GM18909 (cell line): Measurements from ENCODE around the gene ATP6V0A1.
"Not testable (repeated sequence)": the region's sequence is repeated elsewhere in the genome, so short reads cannot be mapped to it uniquely, and the experiment has no call there.

Source experiments
- ATAC-seq: cut with Tn5 transposase; IDR thresholded peaks from one replicate; pipeline ENCODE4 v1.9.1; 2021; ENCODE audit warnings: mild to moderate bottlenecking; ENCODE audit not compliant: unreplicated experiment, poor library complexity

ATP6V0A1 gene

DNA sequence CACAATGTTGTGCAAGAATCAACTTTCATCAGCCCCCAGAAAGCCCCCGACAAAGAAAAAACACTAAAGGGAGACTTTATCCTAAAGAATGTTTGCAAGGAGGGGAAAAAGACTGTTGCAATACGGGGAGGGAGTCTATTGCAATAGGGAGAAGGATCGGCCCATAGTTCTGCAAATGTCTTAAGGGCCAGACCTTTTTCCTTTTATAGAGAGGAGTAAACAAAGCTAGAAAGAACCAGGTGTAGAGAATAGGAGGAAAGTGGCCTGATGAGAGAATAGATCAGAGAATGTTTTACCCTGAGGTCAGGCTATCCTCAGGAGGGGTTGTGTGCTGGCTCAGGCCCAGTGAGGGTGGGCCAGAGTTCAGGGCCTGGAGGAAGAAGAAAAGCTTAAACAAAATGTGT, 26.9 kb upstream of the ATP6V0A1 start:
- no peak for ATAC-seq

DNA sequence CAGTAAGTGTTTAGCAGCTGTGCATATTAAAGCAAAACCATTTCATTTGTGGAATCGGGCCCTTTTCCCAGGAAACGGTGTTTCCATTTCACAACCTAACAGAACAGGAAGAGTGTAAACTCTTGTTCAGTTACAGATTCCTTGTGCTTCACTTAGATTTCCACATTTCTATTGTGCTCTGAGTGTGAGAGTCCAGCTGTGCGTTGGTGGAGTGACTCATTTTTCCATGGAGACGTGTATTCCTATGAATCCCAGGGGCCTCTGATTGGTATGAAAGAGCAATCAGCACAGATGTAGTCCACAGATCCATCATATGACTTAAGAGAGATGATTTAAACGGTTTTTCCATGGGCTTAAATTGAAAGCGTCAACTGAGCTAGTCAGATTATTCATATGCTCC, 22.3 kb upstream of the ATP6V0A1 start:
- no peak for ATAC-seq

DNA sequence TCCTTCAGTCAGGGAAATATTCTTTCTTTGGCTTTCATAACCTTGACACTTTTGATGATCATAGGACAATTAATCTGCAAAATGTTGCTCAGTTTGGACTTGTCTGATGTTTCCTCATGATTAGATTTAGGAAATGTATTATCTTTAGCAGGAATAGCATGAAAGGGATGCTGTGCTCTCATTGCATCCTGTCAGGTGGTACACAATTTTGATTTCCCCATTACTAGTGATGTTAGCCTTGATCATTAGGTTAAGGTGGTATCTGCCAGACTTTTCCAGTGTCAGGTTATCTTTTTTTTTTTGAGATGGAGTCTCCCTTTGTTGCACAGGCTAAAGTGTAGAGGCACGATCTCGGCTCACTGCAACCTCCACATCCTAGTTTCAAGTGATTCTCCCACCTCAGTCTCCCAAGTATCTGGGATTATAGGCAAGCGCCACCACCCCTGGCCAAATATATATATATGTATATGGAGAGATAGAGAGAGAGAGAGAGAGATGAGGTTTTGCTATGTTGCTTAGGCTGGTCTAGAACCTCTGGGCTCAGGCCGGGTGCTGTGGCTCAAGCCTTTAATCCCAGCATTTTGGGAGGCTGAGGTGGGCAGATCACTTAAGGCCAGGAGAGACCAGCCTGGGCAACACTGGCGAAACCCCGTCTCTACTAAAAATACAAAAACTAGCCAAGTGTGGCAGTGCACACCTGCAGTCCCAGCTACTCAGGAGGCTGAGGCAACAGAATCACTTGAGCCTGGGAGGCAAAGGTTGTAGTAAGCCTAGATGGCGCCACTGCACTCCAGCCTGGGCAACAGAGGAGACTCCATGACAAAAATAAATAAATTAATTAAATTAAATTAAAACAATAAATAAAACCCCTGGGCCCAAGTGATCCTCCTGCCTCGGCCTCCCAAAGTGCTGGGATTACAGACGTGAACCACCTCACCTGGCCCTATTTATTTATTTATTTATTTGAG, 19.8 kb upstream of the ATP6V0A1 start:
- ATAC-seq, result no peak

DNA sequence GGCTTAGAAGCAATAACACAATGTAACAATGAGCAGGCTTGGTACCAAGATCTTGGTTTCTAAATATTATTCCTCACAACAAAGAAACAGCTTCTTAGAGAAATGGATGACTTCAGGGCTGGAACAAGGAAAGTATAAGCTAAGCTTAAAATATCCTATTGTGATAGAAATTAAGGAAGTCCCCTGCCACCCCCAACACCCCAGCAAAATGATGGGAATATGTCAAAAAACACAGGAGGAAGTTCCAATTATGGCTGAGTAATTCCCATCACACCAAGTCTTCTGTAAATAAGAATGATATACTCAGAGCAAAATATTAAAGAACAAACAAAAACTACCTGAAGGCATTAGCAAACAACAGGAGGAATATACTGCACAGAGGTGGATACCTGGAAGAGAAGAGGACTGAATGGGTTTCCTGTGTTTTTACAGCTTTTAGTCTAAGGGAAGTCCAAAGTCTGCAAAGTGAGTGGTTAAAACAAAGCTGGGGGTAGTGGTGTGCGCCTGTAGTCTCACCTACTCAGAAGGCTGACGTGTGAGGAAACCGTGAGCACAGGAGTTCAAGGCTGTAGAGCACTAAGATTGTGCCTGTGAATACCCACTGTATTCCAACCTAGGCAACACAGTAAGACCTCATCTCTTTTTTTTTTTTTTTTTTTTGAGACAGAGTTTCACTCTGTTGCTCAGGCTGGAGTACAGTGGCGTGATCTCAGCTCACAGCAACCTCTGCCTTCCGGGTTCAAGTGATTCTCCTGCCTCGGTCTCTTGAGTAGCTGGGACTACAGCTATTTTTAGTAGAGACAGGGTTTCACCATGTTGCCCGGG, 17.1 kb upstream of the ATP6V0A1 start:
- ATAC-seq, result no peak

GRCh38 chr17:42442196-42442565, 16.5 kb upstream of the ATP6V0A1 start:
- ATAC-seq, result no peak

DNA sequence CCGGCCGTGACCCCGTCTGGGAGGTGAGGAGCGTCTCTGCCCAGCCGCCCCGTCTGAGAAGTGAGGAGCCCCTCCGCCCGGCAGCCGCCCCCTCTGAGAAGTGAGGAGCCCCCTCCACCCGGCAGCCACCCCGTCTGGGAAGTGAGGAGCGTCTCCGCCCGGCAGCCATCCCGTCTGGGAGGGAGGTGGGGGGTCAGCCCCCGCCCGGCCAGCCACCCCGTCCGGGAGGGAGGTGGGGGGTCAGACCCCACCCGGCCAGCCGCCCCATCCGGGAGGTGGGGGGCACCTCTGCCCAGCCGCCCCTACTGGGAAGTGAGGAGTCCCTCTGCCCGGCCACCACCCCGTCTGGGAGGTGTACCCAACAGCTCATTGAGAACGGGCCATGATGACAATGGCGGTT, 9.5 kb upstream of the ATP6V0A1 start:
- not testable (repeated sequence) for ATAC-seq

DNA sequence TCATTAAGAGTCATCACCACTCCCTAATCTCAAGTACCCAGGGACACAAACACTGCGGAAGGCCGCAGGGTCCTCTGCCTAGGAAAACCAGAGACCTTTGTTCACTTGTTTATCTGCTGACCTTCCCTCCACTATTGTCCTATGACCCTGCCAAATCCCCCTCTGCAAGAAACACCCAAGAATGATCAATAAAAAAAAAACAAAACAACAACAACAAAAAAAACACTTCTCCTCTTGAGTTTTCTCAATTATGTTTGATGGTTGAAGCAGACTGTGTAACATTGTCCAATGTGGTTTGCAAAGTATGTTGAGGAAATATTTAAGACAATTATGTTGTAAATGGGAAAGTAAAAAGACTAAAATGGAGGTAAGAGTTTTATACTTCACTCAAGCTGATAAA, 8.8 kb upstream of the ATP6V0A1 start:
- not testable (repeated sequence) for ATAC-seq

GRCh38 chr17:42451270-42451669, 7.4 kb upstream of the ATP6V0A1 start:
- not testable (repeated sequence) for ATAC-seq

- ATAC-seq, result no peak
Measured at GRCh38 chr17:42453439-42453838, 5.2 kb upstream of the ATP6V0A1 start.

- not testable (repeated sequence) for ATAC-seq
Measured at GRCh38 chr17:42454987-42455386, 3.7 kb upstream of the ATP6V0A1 start.

GRCh38 chr17:42456223-42457106, 2.2 kb upstream of the ATP6V0A1 start:
- ATAC-seq, result no peak

- no peak for ATAC-seq
Measured at GRCh38 chr17:42457107-42457792, 1.4 kb upstream of the ATP6V0A1 start.

GRCh38 chr17:42459256-42459800, 650 bp downstream of the ATP6V0A1 start:
- ATAC-seq, result no peak

GRCh38 chr17:42459801-42460281, 1.2 kb downstream of the ATP6V0A1 start:
- ATAC-seq, result no peak

DNA sequence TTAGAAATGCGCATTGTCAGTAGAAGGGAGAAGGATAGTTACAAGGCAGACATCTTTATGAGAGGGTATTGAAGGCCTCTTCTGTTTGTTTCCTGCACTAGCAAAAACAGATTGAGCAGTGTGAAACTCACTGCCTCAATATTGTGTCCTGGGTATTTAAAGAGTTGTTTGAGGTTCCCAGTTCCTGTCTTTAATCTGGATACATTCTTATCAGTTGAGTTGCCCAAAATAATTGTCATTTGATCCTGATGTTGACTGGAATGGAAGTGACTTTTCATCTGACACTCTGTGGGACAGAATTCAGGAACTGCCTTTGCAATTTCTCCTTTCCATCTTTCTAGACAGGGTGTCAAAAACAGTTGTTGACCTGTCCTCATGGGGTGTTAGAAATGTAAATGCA, 1.7 kb downstream of the ATP6V0A1 start:
- no peak for ATAC-seq

- ATAC-seq, result no peak
Measured at GRCh38 chr17:42463976-42464400, 5.3 kb downstream of the ATP6V0A1 start.

DNA sequence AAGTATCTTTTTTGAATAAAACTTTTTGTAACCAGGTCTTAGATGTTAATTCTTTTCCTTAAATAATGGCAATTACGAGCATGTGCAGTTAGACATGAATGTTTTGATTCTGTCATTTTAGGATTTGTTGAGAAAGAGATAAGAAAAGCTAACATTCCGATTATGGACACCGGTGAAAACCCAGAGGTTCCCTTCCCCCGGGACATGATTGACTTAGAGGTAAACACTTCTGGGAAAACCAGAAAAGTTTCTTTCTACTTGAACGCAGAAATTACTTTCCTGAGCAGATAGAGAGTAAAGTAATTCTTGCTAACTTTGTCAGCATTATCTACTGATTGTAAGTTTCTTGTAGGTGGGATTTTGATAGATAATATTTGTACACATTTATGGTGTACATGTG, 9.2 kb downstream of the ATP6V0A1 start:
- ATAC-seq, result no peak

- ATAC-seq, result no peak
Measured at GRCh38 chr17:42472709-42473521, 14.2 kb downstream of the ATP6V0A1 start.
